ENCODE results near the gene DNAH7. TPM values are rescaled to one million over a fixed set of nuclear protein-coding genes. Genes with fewer than 3 reads are reported as not detected.

DNAH7 gene
- polyA plus RNA-seq, 1 experiment: 1.2 TPM

DNA sequence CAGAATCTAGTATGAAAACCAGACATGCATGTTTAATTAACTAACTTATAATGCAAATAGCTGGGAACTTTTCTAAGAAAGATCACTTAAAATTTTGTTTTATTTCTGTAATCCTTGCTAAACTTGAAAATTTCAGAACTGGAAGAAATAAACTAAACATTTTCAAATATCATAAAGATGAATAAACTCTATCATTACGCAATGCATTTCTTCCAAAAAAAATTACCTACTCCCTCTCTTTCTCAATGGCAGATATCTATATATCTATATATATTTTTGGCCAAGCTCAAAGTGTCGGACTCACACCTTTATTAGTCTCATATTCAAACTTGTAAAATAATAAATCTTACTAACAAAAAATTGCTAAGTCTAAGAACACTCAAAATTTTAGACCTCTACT lies 253.6 kb downstream of the DNAH7 start:
- DNase-seq (ENCODE audit: low read depth, low spot score): no peak
- Histone ChIP-seq H3K27ac (ENCODE audit: low read depth, low read length) (no peak overlapping the region), H3K9me3 (ENCODE audit: control insufficient read depth, insufficient read depth, low read length) (no peaks in the 10 kb centered on the region), H3K4me3 (ENCODE audit: low read depth, low read length) (no peak overlapping the region), H3K27me3 (ENCODE audit: control insufficient read depth, insufficient read depth, low read length) (no peaks in the 10 kb centered on the region)
- POLR2A ChIA-PET: no interaction called here
- CTCF ChIA-PET: interaction anchor here (0.7 kb wide), 1 partner anchor 10 kb away, joined by 3 read pairs; no protein-coding TSS in a partner anchor
- TF ChIP-seq, protein P1, sequence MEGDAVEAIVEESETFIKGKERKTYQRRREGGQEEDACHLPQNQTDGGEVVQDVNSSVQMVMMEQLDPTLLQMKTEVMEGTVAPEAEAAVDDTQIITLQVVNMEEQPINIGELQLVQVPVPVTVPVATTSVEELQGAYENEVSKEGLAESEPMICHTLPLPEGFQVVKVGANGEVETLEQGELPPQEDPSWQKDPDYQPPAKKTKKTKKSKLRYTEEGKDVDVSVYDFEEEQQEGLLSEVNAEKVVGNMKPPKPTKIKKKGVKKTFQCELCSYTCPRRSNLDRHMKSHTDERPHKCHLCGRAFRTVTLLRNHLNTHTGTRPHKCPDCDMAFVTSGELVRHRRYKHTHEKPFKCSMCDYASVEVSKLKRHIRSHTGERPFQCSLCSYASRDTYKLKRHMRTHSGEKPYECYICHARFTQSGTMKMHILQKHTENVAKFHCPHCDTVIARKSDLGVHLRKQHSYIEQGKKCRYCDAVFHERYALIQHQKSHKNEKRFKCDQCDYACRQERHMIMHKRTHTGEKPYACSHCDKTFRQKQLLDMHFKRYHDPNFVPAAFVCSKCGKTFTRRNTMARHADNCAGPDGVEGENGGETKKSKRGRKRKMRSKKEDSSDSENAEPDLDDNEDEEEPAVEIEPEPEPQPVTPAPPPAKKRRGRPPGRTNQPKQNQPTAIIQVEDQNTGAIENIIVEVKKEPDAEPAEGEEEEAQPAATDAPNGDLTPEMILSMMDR (IDR thresholded peaks at IDR 0.05; ENCODE audit: low read depth, low read length): no peak

DNA sequence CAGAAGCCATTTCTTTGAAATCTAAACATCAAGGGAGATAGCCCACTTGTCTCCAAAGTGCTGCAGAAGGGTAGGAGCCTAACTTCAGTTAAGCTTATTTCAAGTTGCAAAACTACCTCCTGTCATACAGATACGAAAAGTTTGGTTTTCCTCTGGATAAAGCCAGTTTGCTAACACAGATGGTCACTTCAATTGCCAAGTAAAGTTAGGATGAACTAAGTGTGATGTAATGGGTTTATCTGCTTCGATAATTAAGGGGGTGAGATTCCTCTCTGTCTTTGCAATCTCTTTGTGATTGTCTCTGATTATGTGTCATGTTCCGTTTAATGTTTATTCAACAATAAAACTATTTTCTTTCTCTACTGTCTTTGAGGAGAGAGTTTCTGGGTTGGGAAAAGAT lies 255.2 kb downstream of the DNAH7 start:
- Histone ChIP-seq H3K9me3 (ENCODE audit: control insufficient read depth, insufficient read depth, low read length) (no peaks in the 10 kb centered on the region), H3K4me3 (ENCODE audit: low read depth, low read length) (no peak overlapping the region), H3K27ac (ENCODE audit: low read depth, low read length) (no peak overlapping the region), H3K27me3 (ENCODE audit: control insufficient read depth, insufficient read depth, low read length) (no peaks in the 10 kb centered on the region)
- no peak for DNase-seq (ENCODE audit: low read depth, low spot score)
- ChIA-PET POLR2A (no interaction called here), CTCF (no interaction called here)
- TF ChIP-seq, protein P1 (IDR thresholded peaks at IDR 0.05; ENCODE audit: low read depth, low read length): no peak

DNA sequence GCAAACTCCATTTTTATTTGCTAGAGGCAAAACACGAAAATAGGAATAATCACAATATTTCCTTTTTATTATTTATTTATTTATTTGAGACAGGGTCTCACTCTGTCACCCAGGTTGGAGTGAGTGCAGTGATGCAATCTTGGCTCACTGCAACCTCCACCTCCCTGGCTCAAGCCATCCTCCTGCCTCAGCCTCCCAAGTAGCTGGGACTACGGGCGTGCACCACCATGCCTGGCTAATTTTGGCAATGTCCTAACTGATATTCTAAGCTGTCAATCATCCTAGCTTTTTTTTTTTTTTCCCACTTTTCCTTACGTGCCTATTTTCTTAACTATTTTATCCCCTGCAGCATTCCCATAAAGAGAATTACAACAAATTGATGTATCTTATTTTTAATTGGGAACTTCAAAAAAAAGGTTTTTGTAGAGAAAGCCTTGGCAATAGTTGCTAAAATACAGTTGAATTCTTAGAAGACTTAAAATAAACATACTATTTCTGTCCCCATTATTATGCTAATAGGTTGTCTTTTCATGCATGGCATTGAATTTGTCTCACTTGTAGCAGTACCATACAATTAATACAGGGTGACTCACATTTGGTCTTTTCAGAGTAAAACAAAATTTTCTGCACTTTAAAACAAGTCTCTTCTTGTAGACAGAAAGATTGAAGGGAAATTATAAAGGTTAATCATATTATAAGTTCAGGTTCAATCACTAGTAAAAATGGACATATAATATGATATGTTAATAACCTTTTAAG lies 258.1 kb downstream of the DNAH7 start:
- ChIA-PET POLR2A (no interaction called here), CTCF (interaction anchor here (0.6 kb wide), 1 partner anchor 313 kb away, joined by 4 read pairs; no protein-coding TSS in a partner anchor)
- DNase-seq (ENCODE audit: low read depth, low spot score): no peak
- Histone ChIP-seq H3K9me3 (ENCODE audit: control insufficient read depth, insufficient read depth, low read length) (no peaks in the 10 kb centered on the region), H3K4me3 (ENCODE audit: low read depth, low read length) (no peak overlapping the region), H3K27me3 (ENCODE audit: control insufficient read depth, insufficient read depth, low read length) (no peaks in the 10 kb centered on the region), H3K27ac (ENCODE audit: low read depth, low read length) (no peak overlapping the region)
- TF ChIP-seq, protein P1 (IDR thresholded peaks at IDR 0.05; ENCODE audit: low read depth, low read length): no peak

DNA sequence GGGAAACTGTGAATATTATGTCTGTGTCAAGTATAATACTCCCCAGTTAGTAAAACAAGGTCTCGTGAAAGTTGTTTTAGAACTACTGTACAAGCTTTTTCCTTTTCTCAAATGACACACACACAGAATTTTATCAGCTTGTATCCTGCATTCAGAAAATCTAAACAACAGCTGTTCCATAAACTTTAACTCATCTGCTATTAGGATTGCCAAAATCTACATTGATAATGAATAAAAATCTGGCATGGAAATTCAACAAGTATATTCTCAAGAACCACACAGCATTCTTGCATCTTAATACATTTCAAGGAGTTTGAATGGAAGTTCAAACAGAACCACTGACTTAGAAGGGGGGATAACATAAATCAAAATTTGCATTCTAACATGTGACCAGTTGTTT lies 260.4 kb downstream of the DNAH7 start:
- no peaks in the 10 kb centered on the region for H3K9me3 ChIP-seq (ENCODE audit: control insufficient read depth, insufficient read depth, low read length)
- ChIA-PET CTCF (no interaction called here), POLR2A (no interaction called here)
- H3K4me3 ChIP-seq (ENCODE audit: low read depth, low read length): no peak overlapping the region
- H3K27me3 ChIP-seq (ENCODE audit: control insufficient read depth, insufficient read depth, low read length): no peaks in the 10 kb centered on the region
- no peak for DNase-seq (ENCODE audit: low read depth, low spot score)
- no peak overlapping the region for H3K27ac ChIP-seq (ENCODE audit: low read depth, low read length)
- TF ChIP-seq, protein P1 (IDR thresholded peaks at IDR 0.05; ENCODE audit: low read depth, low read length): no peak

DNA sequence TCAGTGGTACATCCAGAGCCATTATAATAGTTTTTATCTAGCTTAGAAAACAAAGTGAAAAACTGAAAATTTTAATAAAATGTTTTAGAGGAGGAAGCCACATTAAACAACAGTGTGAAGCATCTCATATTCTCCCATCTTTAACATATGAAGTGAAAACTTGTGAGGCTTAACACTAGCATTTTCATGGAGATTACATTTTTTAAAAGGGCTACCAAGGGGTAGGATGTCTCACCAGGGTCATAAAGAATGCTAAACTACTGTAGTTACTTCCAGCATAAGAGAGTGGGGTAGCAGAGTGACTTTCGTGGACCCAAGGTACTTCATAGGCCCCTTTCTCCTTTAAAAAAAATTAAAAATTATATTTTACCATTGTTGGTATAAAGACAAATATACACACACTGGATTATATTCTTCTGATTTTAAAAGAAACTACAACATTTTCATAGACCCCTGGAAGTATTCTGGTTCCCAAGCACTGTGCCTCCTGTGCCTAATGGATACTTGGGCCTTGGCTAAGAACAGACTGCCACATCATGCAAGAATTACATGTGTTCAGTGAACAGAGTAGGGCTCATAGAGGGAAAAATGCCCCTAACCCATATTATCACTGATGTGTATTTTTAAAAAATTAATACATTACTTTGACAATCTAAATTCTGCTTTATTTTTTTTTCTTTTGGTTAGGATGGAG lies 263.2 kb downstream of the DNAH7 start:
- Histone ChIP-seq H3K9me3 (ENCODE audit: control insufficient read depth, insufficient read depth, low read length) (no peaks in the 10 kb centered on the region), H3K27me3 (ENCODE audit: control insufficient read depth, insufficient read depth, low read length) (no peaks in the 10 kb centered on the region), H3K27ac (ENCODE audit: low read depth, low read length) (no peak overlapping the region), H3K4me3 (ENCODE audit: low read depth, low read length) (no peak overlapping the region)
- TF ChIP-seq, protein P1 (IDR thresholded peaks at IDR 0.05; ENCODE audit: low read depth, low read length): no peak
- ChIA-PET CTCF (interaction anchor here (1.1 kb wide), 1 partner anchor 9 kb away, joined by 3 read pairs; no protein-coding TSS in a partner anchor), POLR2A (no interaction called here)
- no peak for DNase-seq (ENCODE audit: low read depth, low spot score)
